IMR-90 (cell line): ENCODE measurements around the gene SEMA4D.

Experiments
- CTCF ChIP-seq: conservative IDR thresholded peaks from 2 replicates; pipeline ENCODE4 v1.5.1; 2012; ENCODE audit warnings: mild to moderate bottlenecking, low read depth, low read length, improper control_type of control experiment
- ELK1 ChIP-seq: fragments of 150-350 bp; IDR thresholded peaks from 2 replicates; pipeline ENCODE4 v1.6.1; 2016; ENCODE audit warnings: low read depth, mild to moderate bottlenecking, low read length, moderate library complexity, borderline replicate concordance
- POLR2A ChIP-seq: IDR thresholded peaks from 2 replicates; pipeline ENCODE4 v1.6.1; 2012; ENCODE audit warnings: mild to moderate bottlenecking, low read depth, low read length
- RAD21 ChIP-seq: IDR thresholded peaks from 2 replicates; pipeline ENCODE4 v1.6.1; 2012; ENCODE audit warnings: low read length, improper control_type of control experiment
- SMC3 ChIP-seq: fragments of 150-350 bp; IDR thresholded peaks from 2 replicates; pipeline ENCODE4 v1.6.1; 2016; ENCODE audit warnings: low read depth, mild to moderate bottlenecking, antibody characterized with exemption, low read length, moderate library complexity

DNA sequence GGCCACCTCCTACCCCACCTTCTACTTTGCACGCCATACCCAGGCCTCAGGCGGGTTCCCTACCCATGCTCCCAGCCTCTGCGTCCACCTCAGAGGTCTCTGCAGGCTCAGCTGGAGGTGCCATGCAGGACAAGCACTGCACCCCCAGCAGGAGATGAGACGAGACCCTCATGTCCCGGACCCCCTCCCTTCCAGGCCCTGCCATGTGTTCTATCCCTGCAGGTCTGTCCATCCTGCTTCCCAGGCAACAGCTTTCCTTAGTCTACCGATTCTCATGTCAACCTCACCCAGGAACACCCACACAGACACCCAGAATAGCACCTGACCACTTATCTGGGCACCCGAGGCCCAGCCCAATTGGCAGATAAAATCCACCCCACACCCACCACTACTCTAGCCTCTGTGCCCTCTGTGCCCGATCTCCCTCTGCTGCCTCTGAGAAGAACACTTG lies 52.1 kb downstream of the SEMA4D start:
- TF ChIP-seq CTCF (no peak), POLR2A (no peak), SMC3 (no peak), RAD21 (no peak), ELK1 (no peak)
